ENCODE measurements around the gene PACSIN1.

PACSIN1 gene

DNA sequence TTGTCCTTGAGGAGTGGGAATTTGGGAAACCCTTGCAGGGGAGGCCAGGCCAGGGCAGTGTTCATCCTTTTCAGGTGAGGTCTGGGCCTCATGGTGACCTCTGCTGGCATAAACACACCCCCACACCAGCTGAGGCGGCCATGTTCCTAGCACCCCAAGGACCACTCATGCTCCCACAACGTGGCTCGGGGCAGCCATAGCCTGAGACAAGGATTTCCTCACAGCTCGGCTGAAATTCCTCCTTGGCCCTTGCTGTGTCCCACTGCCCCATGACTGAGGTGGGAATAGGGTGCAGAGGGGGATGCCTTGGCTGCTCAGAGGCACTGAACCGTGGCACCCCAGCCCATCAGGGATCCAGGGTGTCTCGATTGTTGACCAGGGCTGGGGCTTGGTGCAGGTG, 117.6 kb downstream of the PACSIN1 start:
- no peak for DNase-seq (ENCODE audit: low read depth)

DNA sequence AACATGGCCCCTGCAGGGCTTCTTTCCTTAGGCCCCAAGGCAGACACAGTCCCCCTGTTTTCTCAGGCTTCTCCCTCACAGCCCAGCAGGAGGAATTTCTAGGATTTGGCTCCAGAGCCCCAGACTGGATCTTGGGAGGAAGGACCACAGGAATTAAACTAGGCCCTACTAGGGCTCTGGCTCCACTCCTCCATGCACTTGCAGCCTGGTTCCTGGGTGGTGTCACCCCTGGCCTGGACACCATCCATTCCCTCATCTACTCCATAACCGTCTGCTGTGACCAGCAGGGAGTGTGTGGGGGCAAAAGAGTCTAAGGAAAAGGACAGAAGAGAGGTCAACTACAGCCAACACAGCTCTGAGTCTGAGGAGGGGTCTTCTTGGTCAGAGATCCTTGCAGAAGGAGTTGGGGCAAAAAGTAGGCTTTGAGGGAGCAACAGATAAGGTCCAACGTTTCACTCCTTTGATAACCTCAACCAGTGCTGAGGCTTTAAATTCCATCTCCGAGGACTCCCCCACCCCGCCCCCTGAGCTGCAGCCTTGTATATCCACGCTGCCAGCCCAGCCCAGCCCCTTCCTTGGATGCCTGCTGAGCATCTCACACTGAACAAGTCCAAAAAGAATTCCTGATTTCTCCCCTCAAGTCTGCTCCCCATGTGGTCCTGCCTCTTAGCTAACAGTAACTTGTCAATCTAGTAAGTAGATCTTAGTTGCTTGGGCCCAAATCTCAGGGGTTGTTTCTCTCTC, 118.2 kb downstream of the PACSIN1 start:
- no peak for DNase-seq (ENCODE audit: low read depth)

DNA sequence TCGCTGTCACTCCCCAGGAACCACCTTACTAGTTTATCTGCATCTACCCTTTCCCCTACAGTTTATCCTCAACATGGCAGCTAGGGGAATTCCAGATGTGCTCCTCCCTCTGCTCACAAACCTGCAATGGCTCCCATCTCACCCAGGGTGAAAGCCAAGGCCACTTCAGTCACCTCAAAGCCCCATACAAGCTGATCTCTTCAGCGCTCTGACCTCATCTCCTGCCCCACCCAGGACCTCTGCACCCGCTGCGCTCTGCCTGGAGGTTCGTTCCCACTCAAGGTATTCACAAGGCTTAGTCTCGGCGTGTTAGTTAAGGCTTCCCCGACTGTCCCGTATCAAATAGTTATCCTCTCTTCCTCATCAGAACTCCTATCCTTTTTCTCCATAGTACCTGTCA, 118.8 kb downstream of the PACSIN1 start:
- no peak for DNase-seq (ENCODE audit: low read depth)

All from stimulated activated CD8-positive, alpha-beta memory T cell treated with anti-CD3 and anti-CD28 coated beads, Interleukin-12 subunit alpha, Interleukin-12 subunit beta, amount 100 ng/mL, for 4 hours (primary cell).